ENCODE results near the gene IGFBP2.

- TF ChIP-seq CTCF (conservative IDR thresholded peaks at IDR 0.05; ENCODE audit: low read depth in 2 of 2): no peak
- no peak for TF ChIP-seq CREB1 (CRISPR knock-in tag; IDR thresholded peaks at IDR 0.05; ENCODE audit: low read depth)
- no peak for TF ChIP-seq EZH2 (IDR thresholded peaks at IDR 0.05; ENCODE audit: low read depth, unreplicated experiment)
- no peak for TF ChIP-seq REST (IDR thresholded peaks at IDR 0.05; ENCODE audit: unreplicated experiment)
- no peak for TF ChIP-seq POLR2AphosphoS5 (IDR thresholded peaks at IDR 0.05; ENCODE audit: low read depth)
- TF ChIP-seq EZH2phosphoT487 (IDR thresholded peaks at IDR 0.05; ENCODE audit: unreplicated experiment): no peak
Observed at GRCh38 chr2:216677439-216678097, 44.3 kb downstream of the IGFBP2 start.
